Liver (tissue), 9 donors: ENCODE data around the gene PCDHGC5. TPM values are rescaled to one million over a fixed set of nuclear protein-coding genes. Genes with fewer than 3 reads are reported as not detected.

ENCODE experiments used
- DNase-seq: peaks from one replicate; pipeline ENCODE4 v3.0.0-alpha.2; 2017; ENCODE audit warnings: low spot score
- H3K27ac ChIP-seq, 2 donors: one replicate each; pipeline ENCODE4 v1.7.0; 2013; ENCODE audit warnings: inconsistent platforms in 2 of 2, low read length in 2 of 2, control low read depth in 1 of 2, low read depth in 1 of 2, mild to moderate bottlenecking in 1 of 2
- H3K27me3 ChIP-seq, 4 donors: one replicate each; pipeline versions ENCODE4 v1.6.1 to v1.7.0; 2013; ENCODE audit warnings: low read length in 3 of 4, inconsistent platforms in 1 of 4, mild to moderate bottlenecking in 1 of 4, moderate library complexity in 1 of 4; ENCODE audit not compliant: control insufficient read depth in 4 of 4, insufficient read depth in 4 of 4
- H3K36me3 ChIP-seq, 4 donors: one replicate each; pipeline versions ENCODE4 v1.6.1 to v1.7.0; 2013; ENCODE audit warnings: low read length in 3 of 4, mild to moderate bottlenecking in 3 of 4, low read depth in 1 of 4, moderate library complexity in 1 of 4; ENCODE audit not compliant: control insufficient read depth in 4 of 4, insufficient read depth in 3 of 4
- H3K4me1 ChIP-seq, 4 donors: one replicate each; pipeline versions ENCODE4 v1.6.1 to v1.7.0; 2013; ENCODE audit warnings: low read length in 3 of 4, mild to moderate bottlenecking in 3 of 4, moderate library complexity in 1 of 4; ENCODE audit not compliant: control insufficient read depth in 4 of 4, insufficient read depth in 4 of 4
- H3K4me3 ChIP-seq, 3 donors: one replicate each; pipeline versions ENCODE4 v1.6.1 to v1.7.0; 2013; ENCODE audit warnings: low read length in 3 of 3, control low read depth in 1 of 3, low read depth in 1 of 3, mild to moderate bottlenecking in 1 of 3
- H3K9ac ChIP-seq, 2 donors: one replicate each; pipeline ENCODE4 v1.7.0; 2013; ENCODE audit warnings: low read length in 2 of 2, mild to moderate bottlenecking in 2 of 2, moderate library complexity in 2 of 2, control low read depth in 1 of 2, low read depth in 1 of 2
- H3K9me3 ChIP-seq, 4 donors: one replicate each; pipeline versions ENCODE4 v1.6.1 to v1.7.0; 2013; ENCODE audit warnings: low read length in 3 of 4; ENCODE audit not compliant: control insufficient read depth in 4 of 4
- EGR1 ChIP-seq, 2 donors: IDR thresholded peaks; 2 replicates each; pipeline ENCODE4 v1.6.1; 2016 to 2018; ENCODE audit warnings: antibody characterized with exemption in 2 of 2, low read depth in 2 of 2
- FOXA1 ChIP-seq: IDR thresholded peaks from 2 replicates; pipeline ENCODE4 v1.6.1; 2016; ENCODE audit warnings: antibody characterized with exemption
- FOXA2 ChIP-seq: IDR thresholded peaks from 2 replicates; pipeline ENCODE4 v1.6.1; 2016; ENCODE audit warnings: antibody characterized with exemption
- GABPA ChIP-seq, 2 donors: IDR thresholded peaks in 1 of 2; conservative IDR thresholded peaks in 1 of 2; 2 replicates each; pipeline ENCODE4 v1.6.1; 2016; ENCODE audit warnings: antibody characterized with exemption in 2 of 2, mild to moderate bottlenecking in 1 of 2, moderate library complexity in 1 of 2
- HNF4A ChIP-seq, 2 donors: conservative IDR thresholded peaks; 2 replicates each; pipeline ENCODE4 v1.6.1; 2016; ENCODE audit warnings: antibody characterized with exemption in 2 of 2, mild to moderate bottlenecking in 2 of 2
- HNF4G ChIP-seq: IDR thresholded peaks from 2 replicates; pipeline ENCODE4 v1.6.1; 2016; ENCODE audit warnings: antibody characterized with exemption
- JUND ChIP-seq, 2 donors: IDR thresholded peaks; 2 replicates each; pipeline ENCODE4 v1.6.1; 2016; ENCODE audit warnings: antibody characterized with exemption in 2 of 2
- NR2F2 ChIP-seq: IDR thresholded peaks from 2 replicates; pipeline ENCODE4 v1.6.1; 2016; ENCODE audit warnings: antibody characterized with exemption
- RAD21 ChIP-seq, 2 donors: IDR thresholded peaks; 2 replicates each; pipeline ENCODE4 v1.6.1; 2016; ENCODE audit warnings: antibody characterized with exemption in 2 of 2, mild to moderate bottlenecking in 2 of 2
- RXRA ChIP-seq, 2 donors: IDR thresholded peaks; 2 replicates each; pipeline ENCODE4 v1.6.1; 2017 to 2018; ENCODE audit warnings: antibody characterized with exemption in 2 of 2, mild to moderate bottlenecking in 1 of 2
- SP1 ChIP-seq: IDR thresholded peaks from 2 replicates; pipeline ENCODE4 v1.6.1; 2018; ENCODE audit warnings: antibody characterized with exemption, mild to moderate bottlenecking
- TAF1 ChIP-seq: conservative IDR thresholded peaks from 2 replicates; pipeline ENCODE4 v1.6.1; 2016; ENCODE audit warnings: antibody characterized with exemption, mild to moderate bottlenecking
- YY1 ChIP-seq: IDR thresholded peaks from 2 replicates; pipeline ENCODE4 v1.6.1; 2016; ENCODE audit warnings: antibody characterized with exemption, mild to moderate bottlenecking
- WGBS: extraction: QIAGEN DNeasy Blood & Tissue Kit; methylation state at CpG from one replicate; pipeline ENCODE4 v1.1.7; 2013; 5-methylcytosine and 5-hydroxymethylcytosine counted together
- polyA plus RNA-seq, 2 donors: library from polyadenylated mRNA; stranded (reverse) in 1 of 2; unstranded in 1 of 2; fragments of 200-250 nt in 1 of 2; fragments of >200 nt in 1 of 2; fragmentation: Nextera tagmentation in 1 of 2; extraction: Ambion mirVana in 1 of 2; gene quantifications; one replicate each; pipeline versions ENCODE4 v1.2.1 to v1.2.3, GENCODE V29; 2013 to 2015
- total RNA-seq, 2 donors: library from RNA; depleted of rRNA; stranded (reverse); fragments of >200 nt; gene quantifications; one replicate each; pipeline ENCODE4 v1.2.3, GENCODE V29; 2014
- TF ChIP-seq, protein P1 (sequence below): IDR thresholded peaks from 2 replicates; pipeline ENCODE4 v1.6.1; 2016; ENCODE audit warnings: antibody characterized with exemption
- TF ChIP-seq, protein P2 (sequence below): fragments of 150-350 bp; IDR thresholded peaks from 2 replicates; pipeline ENCODE4 v1.5.1; 2017; ENCODE audit warnings: improper control_type of control experiment, low read depth, low read length; ENCODE audit not compliant: missing input control
- TF ChIP-seq, protein P3 (sequence below): IDR thresholded peaks from 2 replicates; pipeline ENCODE4 v1.6.1; 2016; ENCODE audit warnings: antibody characterized with exemption
- TF ChIP-seq, protein P4 (sequence below): IDR thresholded peaks from 2 replicates; pipeline ENCODE4 v1.6.1; 2016; ENCODE audit warnings: antibody characterized with exemption
- TF ChIP-seq, protein P5 (sequence below): IDR thresholded peaks from 2 replicates; pipeline ENCODE4 v1.6.1; 2016; ENCODE audit warnings: antibody characterized with exemption, mild to moderate bottlenecking
- donor health status: healthy.
- donor health status: healthy.
- donor health status: healthy.
- donor health status: healthy.
- donor health status: healthy.

Gene PCDHGC5
- total and polyA plus RNA-seq, 4 donors, result 0.02 to 1.1 (median 0.19) TPM; not detected in 1

DNA sequence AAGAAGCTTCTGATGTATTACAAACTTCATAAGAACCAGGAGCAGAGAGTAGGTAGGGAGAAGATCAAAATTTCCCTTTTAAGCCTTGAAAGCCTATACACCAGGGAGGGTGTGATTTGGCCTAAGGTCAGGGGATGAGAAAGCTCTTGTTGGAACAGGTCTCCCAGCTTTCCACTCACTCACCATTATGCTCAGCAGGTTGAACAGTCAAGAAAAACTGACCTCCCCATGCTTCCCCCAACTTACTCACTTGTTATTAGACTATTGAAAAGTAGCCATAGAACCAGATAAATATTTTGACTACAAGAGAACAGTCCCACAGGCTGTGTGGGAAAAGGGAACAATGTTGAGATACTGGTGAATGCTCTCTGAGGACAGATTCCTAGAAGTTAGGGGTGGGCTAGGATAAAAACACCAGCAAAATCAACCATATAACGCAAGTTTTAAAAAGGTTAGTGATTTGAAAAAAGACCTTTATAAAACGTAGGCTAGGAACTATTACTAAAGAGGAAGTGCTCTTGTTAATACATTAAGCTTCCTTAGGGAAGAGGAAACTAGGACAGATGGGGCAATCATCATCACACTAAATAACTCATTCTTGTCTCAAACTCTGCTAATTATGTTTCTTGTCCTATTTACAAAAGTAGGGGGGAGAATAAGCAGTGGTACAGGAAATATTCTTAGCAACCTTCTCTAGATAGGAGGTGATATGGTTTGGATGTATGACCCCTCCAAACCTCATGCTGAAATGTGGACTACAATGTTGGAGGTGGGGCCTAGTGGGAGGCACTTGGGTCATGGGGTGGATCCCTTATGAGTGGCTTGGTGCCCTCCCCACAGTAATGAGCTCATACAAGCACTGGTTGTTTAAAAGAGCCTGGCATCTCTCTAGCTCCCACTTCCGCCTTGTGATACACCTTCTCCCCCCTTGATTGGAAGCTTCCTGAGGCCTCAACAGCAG, 31.0 kb downstream of the PCDHGC5 start:
- H3K9me3 ChIP-seq, result no peaks in the 10 kb centered on the region
- DNase-seq, result no peak
- peaks cover 0 to 10% (median 5%) of the 10 kb centered on the region in 4 donors for H3K4me1 ChIP-seq
- H3K36me3 ChIP-seq, result peaks cover 17 to 70% (median 59%) of the 10 kb centered on the region in 4 donors
- H3K9ac ChIP-seq, result no peak overlapping the region
- H3K27me3 ChIP-seq, result no peaks in the 10 kb centered on the region
- peak overlapping the region in 1 of 2 donors; percentile 16 for H3K27ac ChIP-seq
- no peak overlapping the region for H3K4me3 ChIP-seq
- no peak for TF ChIP-seq TAF1
- TF ChIP-seq YY1, result no peak
- TF ChIP-seq RXRA (IDR thresholded peaks at IDR 0.05), result no peak
- no peak for TF ChIP-seq FOXA2
- no peak for TF ChIP-seq GABPA (IDR thresholded peaks at IDR 0.05 in 1 of 2, conservative IDR thresholded peaks at IDR 0.05 in 1 of 2)
- TF ChIP-seq, protein P1, sequence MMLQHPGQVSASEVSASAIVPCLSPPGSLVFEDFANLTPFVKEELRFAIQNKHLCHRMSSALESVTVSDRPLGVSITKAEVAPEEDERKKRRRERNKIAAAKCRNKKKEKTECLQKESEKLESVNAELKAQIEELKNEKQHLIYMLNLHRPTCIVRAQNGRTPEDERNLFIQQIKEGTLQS, result no peak
- TF ChIP-seq HNF4A (conservative IDR thresholded peaks at IDR 0.05), result no peak
- no peak for TF ChIP-seq HNF4G
- TF ChIP-seq JUND (IDR thresholded peaks at IDR 0.05), result no peak
- TF ChIP-seq, protein P2, sequence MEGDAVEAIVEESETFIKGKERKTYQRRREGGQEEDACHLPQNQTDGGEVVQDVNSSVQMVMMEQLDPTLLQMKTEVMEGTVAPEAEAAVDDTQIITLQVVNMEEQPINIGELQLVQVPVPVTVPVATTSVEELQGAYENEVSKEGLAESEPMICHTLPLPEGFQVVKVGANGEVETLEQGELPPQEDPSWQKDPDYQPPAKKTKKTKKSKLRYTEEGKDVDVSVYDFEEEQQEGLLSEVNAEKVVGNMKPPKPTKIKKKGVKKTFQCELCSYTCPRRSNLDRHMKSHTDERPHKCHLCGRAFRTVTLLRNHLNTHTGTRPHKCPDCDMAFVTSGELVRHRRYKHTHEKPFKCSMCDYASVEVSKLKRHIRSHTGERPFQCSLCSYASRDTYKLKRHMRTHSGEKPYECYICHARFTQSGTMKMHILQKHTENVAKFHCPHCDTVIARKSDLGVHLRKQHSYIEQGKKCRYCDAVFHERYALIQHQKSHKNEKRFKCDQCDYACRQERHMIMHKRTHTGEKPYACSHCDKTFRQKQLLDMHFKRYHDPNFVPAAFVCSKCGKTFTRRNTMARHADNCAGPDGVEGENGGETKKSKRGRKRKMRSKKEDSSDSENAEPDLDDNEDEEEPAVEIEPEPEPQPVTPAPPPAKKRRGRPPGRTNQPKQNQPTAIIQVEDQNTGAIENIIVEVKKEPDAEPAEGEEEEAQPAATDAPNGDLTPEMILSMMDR, result no peak
- WGBS, result 86% methylated on average over 3 of the region's 3 CpGs

DNA sequence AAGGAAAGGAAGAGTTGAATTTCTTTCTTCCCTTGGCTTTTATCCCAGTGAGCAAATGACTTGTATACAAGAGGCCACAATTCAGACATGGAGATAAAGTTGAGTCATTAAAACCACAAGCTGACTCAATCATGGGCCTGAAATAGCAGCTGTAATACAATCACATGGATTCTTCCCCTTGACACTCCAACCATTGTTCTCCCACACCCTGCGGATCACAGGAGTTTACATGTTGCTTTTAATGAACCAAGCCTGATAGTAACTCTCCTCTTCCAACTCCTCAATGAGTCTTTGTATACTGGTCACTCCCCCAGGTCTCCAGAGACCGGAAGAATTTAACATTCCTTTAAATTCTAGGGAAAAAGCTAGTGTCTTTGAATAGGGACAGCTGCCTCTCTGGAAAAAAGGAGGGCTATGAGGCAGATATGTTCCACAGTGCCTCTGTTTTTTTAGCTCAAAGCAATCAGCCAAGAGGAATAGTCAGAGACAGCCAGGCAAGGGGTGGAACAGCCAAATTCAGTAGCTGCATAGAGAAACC, 32.4 kb downstream of the PCDHGC5 start:
- WGBS, result 78% methylated on average over 2 of the region's 2 CpGs
- Histone ChIP-seq H3K9me3 (no peaks in the 10 kb centered on the region), H3K4me3 (no peak overlapping the region), H3K27ac (peak overlapping the region; percentile 32 to 35), H3K9ac (no peak overlapping the region), H3K27me3 (no peaks in the 10 kb centered on the region), H3K4me1 (peaks cover 4 to 24% (median 19%) of the 10 kb centered on the region in 4 donors), H3K36me3 (peaks cover 14 to 59% (median 57%) of the 10 kb centered on the region in 4 donors)
- no peak for TF ChIP-seq HNF4G
- no peak for TF ChIP-seq JUND (IDR thresholded peaks at IDR 0.05)
- TF ChIP-seq, protein P1, result no peak
- no peak for TF ChIP-seq YY1
- no peak for TF ChIP-seq EGR1 (IDR thresholded peaks at IDR 0.05; ENCODE audit: low read depth in 2 of 2)
- peak; percentile 14 for TF ChIP-seq SP1
- TF ChIP-seq, protein P2, result no peak
- no peak for TF ChIP-seq FOXA1
- no peak for TF ChIP-seq GABPA (IDR thresholded peaks at IDR 0.05 in 1 of 2, conservative IDR thresholded peaks at IDR 0.05 in 1 of 2)
- no peak for TF ChIP-seq HNF4A (conservative IDR thresholded peaks at IDR 0.05)
- peak; percentile 19 for TF ChIP-seq NR2F2
- TF ChIP-seq, protein P3, sequence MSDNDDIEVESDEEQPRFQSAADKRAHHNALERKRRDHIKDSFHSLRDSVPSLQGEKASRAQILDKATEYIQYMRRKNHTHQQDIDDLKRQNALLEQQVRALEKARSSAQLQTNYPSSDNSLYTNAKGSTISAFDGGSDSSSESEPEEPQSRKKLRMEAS, result peak; percentile 25
- TF ChIP-seq, protein P4, sequence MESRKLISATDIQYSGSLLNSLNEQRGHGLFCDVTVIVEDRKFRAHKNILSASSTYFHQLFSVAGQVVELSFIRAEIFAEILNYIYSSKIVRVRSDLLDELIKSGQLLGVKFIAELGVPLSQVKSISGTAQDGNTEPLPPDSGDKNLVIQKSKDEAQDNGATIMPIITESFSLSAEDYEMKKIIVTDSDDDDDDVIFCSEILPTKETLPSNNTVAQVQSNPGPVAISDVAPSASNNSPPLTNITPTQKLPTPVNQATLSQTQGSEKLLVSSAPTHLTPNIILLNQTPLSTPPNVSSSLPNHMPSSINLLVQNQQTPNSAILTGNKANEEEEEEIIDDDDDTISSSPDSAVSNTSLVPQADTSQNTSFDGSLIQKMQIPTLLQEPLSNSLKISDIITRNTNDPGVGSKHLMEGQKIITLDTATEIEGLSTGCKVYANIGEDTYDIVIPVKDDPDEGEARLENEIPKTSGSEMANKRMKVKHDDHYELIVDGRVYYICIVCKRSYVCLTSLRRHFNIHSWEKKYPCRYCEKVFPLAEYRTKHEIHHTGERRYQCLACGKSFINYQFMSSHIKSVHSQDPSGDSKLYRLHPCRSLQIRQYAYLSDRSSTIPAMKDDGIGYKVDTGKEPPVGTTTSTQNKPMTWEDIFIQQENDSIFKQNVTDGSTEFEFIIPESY, result no peak
- peak in 1 of 2 donors; percentile 5 for TF ChIP-seq RXRA (IDR thresholded peaks at IDR 0.05)
- no peak for TF ChIP-seq RAD21 (IDR thresholded peaks at IDR 0.05)
- TF ChIP-seq TAF1, result no peak
- no peak for TF ChIP-seq FOXA2
- TF ChIP-seq, protein P5, sequence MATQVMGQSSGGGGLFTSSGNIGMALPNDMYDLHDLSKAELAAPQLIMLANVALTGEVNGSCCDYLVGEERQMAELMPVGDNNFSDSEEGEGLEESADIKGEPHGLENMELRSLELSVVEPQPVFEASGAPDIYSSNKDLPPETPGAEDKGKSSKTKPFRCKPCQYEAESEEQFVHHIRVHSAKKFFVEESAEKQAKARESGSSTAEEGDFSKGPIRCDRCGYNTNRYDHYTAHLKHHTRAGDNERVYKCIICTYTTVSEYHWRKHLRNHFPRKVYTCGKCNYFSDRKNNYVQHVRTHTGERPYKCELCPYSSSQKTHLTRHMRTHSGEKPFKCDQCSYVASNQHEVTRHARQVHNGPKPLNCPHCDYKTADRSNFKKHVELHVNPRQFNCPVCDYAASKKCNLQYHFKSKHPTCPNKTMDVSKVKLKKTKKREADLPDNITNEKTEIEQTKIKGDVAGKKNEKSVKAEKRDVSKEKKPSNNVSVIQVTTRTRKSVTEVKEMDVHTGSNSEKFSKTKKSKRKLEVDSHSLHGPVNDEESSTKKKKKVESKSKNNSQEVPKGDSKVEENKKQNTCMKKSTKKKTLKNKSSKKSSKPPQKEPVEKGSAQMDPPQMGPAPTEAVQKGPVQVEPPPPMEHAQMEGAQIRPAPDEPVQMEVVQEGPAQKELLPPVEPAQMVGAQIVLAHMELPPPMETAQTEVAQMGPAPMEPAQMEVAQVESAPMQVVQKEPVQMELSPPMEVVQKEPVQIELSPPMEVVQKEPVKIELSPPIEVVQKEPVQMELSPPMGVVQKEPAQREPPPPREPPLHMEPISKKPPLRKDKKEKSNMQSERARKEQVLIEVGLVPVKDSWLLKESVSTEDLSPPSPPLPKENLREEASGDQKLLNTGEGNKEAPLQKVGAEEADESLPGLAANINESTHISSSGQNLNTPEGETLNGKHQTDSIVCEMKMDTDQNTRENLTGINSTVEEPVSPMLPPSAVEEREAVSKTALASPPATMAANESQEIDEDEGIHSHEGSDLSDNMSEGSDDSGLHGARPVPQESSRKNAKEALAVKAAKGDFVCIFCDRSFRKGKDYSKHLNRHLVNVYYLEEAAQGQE, result no peak
- DNase-seq, result no peak
